HG03521 (cell line): ENCODE measurements around the gene BRME1.
A peak's percentile ranks its signal among the peaks of the same experiment; 100 is the strongest.
"Not testable (repeated sequence)": the region's sequence is repeated elsewhere in the genome, so short reads cannot be mapped to it uniquely, and the experiment has no call there.

Experiments
- ATAC-seq: cut with Tn5 transposase; IDR thresholded peaks from one replicate; pipeline ENCODE4 v1.9.1; 2021; ENCODE audit warnings: mild to moderate bottlenecking, moderate library complexity; ENCODE audit not compliant: unreplicated experiment

BRME1 gene

DNA sequence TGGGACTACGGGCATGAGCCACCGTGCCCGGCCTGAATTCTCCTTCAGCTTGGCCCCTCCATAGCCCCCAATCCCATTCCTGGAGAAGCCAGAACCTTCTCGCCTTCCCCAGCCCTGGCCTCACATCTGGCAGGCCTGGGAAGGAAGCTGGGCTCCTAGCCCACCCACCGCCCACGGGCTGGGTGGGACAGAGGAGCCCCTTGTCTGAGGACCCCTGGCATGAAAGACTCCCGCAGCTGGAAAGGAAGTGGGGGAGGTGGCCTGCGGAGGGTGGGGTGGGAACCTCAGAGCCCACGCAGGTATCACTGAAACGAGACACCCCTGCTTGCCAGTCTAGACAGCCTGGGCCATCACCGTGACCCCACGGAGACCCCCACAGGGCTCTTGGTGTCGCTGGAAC lies 36.6 kb downstream of the BRME1 start:
- ATAC-seq: no peak

DNA sequence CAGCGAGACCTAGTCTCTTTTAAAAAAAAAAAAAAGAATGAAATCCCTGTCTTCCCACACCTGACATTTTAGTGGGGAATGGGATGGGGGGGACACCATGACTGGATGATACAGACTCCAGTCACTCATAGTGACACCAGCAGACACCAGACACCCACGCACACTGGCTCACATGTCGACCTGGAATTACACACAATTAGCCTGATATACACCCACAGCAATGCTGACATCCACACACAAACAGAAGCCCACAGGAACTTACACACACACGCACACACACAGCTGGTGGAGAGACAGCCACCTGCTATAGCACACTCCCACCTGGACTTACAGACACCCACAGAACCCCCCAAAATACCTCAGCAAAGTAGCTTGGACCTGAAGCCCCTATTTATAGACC lies 37.3 kb downstream of the BRME1 start:
- ATAC-seq: no peak

DNA sequence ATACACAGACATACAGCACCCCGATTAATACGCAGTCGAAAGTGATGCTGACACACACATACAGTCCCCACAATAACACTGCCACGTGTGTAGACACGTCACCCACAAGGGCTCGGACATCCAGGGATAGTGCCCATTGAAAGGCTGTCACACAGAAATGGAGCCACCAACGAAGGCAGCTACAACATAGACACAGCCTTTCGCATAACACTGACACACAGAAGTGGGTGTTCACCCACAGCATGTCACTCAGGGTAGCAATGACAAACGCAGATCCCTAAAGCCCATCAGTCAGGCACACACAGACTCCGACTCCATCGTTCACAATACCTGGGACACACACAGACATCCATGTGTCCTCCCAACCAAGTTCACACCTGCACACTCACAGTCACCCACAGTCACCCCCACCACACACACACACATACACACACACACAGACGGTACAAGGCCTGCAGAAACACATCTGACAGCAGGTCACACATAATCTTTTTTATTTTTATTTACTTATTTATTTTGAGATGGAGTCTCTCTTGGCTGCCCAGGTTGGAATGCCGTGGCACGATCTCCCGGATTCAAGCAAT lies 39.4 kb downstream of the BRME1 start:
- no peak for ATAC-seq

DNA sequence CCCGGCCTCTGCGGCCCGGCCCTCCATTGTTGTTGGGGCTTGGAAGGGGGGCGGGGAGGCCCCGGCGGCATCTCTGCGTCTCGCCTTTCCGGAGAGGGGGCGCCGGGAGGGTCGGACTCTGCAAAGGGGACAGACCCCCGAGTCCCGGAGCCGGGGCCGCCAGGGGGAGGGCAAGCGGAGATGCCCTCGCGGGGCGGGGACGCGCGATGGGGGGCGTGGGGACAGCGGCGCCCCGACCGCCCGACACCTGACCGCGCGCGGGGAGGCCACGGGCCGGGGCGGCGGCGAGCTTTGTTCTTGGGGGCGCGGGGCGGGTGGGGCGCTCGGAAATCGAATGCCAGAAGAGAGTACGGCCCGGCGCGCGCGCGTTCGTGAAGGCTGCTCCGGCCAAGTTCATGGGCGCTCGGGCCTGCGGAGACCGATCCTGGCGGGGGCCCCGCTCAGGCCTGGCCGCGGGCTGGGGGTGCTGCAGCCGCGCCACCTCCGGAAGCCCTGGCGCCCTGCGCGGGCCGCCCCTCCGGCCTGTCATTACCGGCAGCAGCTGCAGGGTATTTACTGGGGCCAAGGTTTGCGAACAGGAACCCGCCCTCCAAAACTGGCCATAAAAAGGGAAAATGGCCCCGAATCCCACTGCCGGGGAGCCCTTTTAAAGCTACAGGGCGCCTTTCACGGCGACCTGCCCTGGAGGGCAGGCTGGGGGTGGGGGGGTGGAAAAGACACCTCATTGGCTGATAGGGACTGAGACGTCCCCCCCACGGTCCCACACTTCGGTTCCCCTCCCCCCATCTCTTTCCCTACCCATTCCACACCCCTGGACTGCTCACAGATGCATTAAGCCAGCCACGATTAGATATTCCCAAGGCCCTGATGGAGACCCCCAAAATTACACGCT lies 40.1 kb downstream of the BRME1 start:
- no peak for ATAC-seq

DNA sequence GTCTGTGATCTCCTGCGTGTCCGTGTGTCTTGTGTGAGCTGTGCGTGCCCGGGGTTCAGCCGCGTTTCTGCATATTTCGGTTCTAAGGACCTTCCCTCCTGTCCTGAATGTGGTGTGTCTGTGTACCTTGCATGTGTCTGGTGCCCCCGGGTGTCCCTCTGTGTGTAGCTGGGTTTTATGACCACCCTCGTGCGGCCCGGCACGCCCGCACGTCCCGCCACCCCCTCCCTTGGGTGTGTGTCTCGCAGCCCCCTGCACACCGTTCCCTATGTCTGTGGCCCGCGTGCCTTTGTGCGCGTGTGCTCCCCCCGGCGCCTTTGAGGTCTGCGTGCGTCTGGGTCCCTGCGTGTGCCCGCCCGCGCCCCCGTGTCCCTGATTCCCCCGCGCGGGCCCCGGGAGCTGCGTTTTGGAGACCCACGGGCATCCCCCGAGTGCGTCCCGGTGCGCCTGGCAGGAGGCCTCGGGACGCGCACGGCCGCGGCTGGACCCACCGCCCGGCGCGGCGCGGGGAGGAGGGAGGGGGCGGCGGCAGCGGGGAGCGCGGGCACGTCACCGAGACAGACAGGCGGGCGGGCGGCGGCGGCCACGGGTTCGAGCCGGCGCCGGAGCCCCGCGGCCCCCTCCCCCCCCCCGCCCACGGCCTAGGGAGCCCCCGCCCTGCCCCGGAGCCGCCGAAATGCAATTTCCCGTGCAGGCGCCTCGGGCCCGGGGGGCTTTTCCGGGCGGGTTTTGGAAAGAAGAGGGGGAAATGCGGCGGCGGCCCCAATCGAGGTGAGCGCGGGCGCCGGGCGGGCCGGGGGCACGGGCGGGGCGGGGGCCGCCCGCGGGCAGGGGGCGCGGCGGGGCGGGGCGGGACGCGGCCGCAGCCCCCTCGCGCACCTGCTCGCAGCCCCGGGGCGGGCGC lies 41.0 kb downstream of the BRME1 start:
- no peak for ATAC-seq

DNA sequence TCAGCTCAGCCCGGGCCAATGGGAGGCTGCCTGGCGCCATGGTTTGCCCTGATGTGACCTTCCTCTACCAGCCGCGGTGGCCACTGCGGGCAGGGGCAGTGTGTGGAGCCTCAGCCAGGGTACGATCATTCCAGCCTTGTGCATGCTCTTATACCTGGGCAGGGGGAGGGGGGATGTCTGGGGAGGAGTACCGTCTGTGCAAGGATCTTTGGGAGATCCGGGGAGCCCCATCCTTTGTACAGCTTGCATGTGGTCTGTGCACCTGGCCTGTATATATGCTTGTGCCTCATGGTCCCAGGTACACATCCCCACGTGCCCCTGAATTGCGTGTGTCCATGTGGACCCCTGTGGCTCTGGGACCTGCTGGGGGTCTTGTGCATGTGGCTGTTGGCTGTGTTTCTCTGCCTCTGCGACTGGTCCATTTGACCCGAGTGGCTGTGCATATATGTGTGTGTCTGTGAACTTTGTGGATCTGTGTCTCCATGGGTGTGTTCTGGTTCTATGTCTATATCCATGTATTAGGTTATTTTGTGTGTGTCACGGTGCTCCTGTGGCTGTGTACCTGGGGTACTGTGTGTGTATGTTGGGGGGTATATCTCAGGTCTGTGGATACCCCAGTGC lies 41.8 kb downstream of the BRME1 start:
- ATAC-seq: no peak

DNA sequence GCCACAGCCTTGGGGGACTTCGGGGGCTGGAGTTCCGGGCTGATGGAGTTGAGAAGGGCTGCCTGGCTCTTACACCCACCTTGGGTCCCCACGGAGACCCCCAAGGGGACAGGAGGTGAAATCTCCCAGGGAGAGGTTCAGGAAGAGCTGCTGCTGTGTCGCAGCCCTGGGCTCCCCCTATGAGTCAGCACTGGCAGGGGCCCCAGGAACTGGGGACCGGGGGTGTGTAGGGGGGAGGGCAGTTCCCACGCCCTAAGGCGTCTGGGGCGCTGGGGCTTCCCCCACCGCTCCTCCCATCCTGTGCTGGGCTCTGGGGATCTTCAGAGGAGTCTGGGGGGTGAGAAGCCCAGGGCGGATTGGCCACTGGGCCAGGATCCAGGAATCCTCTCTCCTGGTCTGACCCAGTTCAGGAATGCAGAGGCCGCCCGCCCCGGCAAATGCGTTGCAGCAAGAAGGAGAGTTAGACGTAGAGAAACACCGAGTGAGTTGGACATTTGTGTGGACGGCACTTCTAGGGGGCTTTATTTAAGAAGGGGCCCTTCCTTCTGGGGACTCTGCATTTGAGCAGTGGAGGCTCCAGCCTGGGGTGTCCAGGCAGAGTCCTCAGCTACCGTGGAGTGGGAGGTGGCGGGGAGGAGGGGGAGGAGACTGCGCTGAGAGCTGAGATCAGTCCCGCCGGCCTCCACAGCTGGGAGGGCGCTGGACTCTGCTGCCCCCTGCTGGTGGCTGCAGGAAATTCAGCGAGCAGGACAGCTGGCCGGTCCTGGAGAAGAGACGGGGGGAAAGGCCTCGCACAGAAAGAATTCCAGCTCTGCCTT lies 44.0 kb downstream of the BRME1 start:
- peak; percentile 78 for ATAC-seq

DNA sequence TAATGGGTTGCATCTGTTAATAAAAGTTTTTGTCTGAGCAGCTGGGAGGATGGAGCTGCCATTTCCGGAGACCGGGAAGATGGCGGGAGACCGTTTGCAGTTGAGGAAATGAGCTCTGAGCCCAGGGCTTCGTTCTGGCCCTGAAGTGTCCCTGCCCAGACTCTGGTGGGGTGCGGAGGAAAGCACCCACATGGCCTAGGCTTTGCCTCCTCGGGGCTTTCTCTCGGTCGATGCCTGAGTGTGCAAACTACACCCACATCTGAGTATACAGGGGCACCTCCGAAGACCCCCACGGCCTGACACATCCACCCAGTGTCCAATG lies 44.6 kb downstream of the BRME1 start:
- peak; percentile 25 for ATAC-seq

DNA sequence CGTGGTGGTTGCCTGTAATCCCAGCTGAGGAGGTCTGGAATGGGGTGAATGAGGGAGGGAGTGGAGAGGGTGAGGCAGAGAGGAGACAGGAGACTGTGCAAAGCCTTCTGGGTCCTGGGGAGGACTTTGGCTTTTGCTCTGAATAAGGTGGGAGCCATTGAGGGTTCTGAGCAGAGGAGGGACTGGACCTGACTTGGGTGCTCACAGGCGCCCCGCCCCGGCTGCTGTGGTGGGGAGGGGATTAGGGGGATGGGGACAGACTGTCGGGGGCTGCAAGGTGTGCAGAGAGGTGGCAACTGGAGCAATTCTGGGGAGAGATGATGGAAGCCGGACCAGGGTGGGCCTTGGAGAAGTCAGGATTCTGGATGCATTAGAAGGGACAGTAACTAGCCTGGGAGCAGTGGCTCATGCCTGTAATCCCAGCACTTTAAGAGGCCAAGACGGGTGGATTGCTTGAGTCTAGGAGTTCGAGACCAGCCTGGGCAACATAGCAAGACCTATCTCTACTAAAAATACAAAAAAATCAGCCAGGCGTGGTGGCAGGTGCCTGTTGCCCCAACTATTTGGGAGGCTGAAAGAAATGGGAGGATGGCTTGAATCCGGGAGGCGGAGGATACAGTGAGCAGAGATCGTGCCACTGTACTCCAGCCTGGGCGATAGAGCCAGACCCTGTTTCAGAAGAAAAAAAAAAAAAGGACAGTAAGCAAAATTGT lies 45.1 kb downstream of the BRME1 start:
- no peak for ATAC-seq

DNA sequence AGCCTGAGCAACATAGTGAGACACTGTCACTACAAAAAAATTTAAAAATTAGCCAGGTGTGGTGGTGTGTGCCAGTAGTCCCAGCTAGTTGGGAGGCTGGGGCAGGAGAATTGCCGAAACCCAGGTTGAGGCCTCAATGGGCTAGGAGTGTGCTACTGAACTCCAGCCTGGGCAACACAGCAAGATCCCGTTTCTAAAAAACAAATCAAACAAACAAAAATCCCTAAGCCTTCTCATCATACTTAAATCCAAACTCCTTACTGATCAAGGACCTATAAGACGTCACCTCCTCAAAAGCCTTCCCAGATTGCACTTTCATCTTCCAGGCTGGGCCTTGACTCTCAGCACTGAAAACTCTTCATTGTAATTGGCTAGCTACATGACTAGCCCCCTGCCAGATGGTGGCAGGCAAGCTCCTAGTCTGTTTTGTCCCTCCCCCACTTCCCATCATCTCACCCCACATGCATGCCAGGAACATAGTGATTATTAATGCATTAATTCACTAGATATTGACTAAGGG lies 46.5 kb downstream of the BRME1 start:
- no peak for ATAC-seq

DNA sequence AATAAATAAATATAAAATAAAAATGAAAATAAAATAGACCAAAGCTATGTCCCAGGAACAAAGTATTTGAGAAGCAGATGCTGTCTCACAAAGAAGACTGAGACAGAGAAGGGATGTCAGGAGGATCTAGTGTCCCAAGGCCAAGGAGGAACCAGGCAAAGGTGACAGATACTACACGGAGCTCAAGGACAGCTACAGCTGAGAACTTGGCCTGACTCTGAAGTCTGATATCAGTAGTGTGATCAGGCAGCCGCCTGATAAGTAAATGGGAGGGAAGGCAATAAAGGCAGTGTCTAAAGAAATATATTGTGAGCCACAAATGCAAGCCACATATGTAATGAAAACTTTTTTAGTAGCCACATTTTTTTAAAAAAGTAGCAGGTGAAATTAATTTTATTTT lies 49.4 kb downstream of the BRME1 start:
- no peak for ATAC-seq

DNA sequence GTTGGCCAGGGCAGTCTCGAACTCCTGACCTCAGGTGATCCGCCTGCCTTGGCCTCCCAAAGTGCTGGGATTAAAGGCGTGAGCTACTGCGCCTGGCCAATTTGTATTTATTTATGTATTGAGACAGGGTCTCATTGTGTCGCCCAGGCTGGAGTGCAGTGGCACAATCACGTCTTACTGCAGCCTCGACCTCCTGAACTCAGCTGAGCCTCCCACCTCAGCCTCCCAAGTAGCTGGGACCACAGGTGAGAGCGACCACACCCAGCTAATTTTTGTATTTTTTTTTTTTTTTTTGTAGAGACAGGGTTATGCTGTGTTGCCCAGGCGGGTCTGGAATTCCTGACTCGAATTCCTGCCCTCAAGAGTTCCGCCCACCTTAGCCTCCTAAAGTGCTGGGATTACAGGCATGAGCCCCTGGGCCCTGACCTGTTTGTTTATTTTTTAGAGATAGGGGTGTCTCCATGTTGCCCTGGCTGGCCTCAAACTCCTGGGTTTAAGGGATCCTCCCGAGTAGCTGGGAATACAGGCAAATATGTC lies 53.7 kb downstream of the BRME1 start:
- ATAC-seq: not testable (repeated sequence)

DNA sequence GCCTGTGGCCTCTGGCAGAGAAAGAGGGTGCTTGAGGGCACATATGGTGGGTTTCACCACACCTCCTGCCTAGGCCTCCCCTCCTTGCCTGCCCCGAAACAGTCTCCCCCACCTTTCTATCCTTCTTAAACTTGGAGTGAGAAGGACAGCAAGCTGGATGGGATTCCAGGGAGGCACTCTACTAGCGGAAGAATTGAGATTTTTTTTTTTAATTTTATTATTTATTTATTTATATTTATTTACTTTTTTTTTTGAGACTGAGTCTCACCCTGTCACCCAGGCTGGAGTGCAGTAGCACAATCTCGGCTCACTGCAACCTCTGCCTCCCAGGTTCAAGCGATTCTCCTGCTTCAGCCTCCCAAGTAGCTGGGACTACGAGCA lies 54.2 kb downstream of the BRME1 start:
- ATAC-seq: not testable (repeated sequence)

DNA sequence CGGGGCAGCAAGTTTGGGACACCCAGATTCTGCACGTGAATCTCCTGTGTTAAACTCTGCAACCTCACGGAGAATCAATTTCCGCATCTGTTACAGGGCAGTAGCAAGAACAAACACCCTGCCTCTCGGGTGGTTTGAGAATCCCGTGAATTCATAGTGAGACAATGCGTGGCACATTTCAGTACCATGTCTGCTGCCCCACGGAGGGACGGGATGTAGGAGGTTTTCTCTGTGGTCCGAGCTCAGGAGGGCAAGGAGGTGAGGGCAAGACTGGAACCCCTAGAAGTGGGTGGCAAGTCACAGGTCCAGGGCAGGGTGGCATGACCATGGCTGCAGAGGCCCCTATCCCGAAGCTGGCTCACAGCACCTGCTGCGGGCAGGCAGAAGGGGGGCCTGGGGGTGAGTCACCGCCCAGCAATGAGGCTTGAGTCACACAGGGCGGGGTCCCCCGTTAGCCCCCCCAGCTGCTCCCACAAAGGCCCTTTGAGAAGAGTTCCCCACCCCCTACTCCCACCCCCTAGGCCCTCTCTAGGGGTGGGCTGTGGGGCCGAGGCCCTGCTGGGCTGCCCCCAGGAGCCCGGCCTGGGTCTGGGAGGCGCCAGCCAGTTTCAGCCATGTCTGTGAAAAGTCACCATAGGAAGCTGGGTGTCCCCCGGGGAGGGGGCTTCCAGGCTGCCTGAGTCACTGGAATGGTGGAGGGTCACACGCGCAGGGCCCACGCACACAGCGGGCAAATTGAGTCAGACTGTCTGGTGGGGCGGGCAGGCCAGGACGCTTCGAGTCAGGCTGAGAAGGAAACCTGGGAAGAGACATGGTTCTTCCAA lies 54.8 kb downstream of the BRME1 start:
- no peak for ATAC-seq

DNA sequence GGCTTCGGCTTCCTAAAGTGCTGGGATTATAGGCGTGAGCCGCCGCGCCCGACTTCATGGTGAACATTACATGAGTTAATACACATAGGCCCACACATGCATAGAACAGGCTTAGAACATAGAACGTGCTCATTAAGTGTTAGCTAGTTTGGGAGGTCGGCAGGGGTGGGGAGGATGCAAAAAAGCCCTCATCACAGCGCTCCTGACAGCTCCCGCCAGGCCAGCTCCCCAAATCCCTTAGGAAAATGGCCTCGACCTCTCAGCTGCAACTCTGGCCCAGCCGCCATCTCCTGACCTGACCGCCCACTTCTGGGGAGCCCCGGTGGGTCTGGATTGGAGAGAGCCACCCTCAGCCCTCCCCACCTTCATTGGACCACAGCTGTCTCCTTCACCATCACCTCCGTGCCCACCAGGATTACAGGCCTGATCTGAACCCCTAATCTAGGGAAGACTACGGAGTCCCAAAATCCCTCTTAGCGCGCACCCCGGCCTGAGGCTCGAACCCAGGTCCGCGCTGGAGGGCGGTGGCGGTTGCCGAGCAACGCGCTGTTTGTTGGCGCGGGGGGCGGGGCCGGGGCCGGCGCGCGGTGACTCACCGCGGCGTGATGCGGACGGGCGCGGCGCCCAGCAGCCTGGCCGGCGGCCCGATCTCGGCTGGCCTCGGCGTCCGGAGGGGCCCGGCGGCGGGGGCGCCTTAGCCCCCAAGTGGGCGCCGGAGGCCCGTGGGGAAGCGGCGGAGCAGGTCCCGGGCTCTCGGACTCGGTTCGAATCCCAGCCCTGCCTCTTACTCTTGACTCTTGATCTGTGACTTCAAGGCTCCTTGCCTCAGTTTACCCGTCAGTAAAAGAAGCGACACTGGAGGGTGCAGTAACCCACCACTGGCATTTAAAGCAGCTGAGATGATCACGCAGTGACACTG lies 55.7 kb downstream of the BRME1 start:
- ATAC-seq: no peak

DNA sequence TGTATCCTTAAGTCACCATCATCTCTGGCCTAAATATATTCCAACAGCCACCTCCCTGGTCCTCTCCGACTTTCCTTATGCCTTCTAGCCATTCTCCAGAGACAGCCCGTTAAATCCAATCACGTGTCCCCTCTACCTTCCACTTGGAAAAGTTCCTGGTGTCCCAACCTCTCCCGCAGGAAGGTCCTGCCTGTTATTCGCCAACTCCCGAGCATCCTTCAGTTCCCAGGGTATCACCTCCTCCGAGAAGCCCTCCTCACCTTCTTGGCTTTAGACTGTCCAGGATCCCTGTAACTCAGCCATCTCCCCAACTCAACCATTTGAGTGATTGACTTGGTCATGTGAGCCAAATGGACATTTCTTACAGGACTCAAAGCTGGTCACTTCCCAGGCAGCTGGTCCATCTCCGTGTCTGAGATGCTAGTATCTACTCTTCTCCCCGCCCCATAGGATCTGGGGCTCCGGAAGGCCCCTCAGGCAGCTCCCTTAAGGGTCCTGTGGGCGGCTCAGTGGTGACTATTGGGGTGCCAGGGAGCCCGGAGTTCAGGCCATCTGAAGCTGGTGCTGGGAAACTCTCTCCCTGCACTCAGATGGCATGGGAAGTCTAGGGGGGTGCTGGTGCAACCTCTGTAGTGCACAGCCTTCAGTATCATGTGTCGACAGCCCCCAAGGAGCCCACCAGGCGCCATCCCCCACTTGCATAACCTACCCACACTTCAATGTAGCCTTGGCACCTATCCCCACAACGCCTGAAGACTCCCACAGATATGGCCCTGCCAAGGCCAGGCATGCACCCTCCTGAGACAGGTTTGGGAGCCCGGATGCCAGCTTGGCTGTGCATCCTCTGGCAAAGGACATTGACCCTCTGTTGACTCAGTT lies 56.9 kb downstream of the BRME1 start:
- no peak for ATAC-seq

DNA sequence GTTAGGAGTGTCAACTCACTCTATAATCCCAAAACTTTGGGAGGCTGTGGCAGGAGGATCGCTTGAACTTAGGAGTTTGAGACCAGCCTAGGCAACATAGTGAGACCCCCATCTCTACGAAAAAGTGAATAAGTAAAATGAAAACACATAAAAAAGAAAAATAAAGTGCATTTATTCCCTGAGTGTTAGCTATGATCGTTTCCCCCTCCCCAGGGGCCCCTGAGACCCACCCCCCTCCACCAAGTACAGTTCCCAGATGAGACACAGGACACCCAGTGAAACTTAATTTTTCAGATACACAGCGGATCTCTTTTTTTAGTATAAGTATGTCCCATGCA lies 57.6 kb downstream of the BRME1 start:
- ATAC-seq: no peak
